Lung microvascular endothelial cell (primary cell): Measurements from ENCODE around the gene ZNF248. TPM values are rescaled to one million over a fixed set of nuclear protein-coding genes. Genes with fewer than 3 reads are reported as not detected.
"Not testable (repeated sequence)": the region's sequence is repeated elsewhere in the genome, so short reads cannot be mapped to it uniquely, and the experiment has no call there.

ENCODE experiments used
- DNase-seq, 2 donors: peaks; one replicate each; pipeline versions ENCODE4 v3.0.0 to v3.0.0-alpha.2; 2010; ENCODE audit warnings: low read depth in 2 of 2
- total RNA-seq: library from RNA; depleted of rRNA; stranded (reverse); fragments of >200 nt; gene quantifications from 2 replicates; pipeline ENCODE4 v1.2.1, GENCODE V29; 2014

The ZNF248 gene
- total RNA-seq, 1 donor from 2014 or later, result 5.6 TPM

DNA sequence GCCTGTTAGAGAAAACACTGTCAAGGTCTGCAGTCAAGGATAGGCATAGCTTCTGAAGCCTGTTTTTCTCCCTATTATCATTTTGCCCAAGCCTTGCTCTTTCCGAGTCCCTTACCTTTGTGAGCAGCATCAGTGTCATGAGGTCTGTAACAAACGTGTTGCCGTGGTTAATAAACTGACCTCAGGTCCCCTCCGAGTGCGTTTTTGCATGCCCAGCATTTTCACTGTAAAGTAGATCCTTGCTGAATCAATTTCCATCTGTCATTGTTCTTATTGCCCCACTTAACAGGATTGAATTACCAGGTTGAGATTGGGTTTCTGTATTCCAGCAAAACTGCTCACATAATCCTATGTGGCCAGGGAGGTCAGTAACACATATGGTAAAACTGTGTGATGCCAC is 110.3 kb downstream of the ZNF248 start:
- DNase-seq, result no peak

GRCh38 chr10:37741831-37742230 is 115.6 kb downstream of the ZNF248 start:
- DNase-seq, result no peak

- DNase-seq, result no peak
These were observed 118.2 kb downstream of the ZNF248 start for GRCh38 chr10:37739181-37739580.

DNA sequence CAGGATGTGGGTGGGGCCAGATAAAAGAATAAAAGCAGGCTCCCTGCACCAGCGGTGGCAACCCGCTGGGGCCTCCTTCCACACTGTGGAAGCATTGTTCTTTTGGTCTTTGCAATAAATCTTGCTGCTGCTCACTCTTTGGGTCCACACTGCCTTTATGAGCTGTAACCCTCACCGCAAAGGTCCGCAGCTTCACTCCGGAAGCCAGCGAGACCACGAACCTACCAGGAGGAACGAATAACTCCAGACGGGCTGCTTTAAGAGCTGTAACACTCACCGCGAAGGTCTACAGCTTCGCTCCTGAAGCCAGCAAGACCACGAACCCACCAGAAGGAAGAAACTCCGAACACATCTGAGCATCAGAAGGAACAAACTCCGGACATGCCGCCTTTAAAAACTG is 119.2 kb downstream of the ZNF248 start:
- not testable (repeated sequence) for DNase-seq

DNA sequence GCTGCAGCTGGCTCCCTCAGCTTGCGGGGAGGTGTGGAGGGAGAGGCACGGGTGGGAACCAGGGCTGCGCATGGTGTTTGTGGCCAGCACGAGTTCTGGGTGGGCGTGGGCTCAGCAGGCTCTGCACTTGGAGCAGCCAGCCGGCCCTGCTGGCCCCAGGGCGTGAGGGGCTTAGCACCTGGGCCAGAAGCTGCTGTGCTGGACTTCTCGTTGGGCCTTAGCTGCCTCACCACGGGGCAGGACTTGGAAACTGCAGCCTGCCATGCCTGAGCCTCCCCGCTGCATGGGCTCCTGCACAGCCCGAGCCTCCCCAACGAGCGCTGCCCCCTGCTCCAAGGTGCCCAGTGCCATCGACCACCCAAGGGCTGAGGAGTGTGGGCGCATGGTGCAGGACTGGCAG is 120.1 kb downstream of the ZNF248 start:
- no peak for DNase-seq

GRCh38 chr10:37736120-37736519 is 121.3 kb downstream of the ZNF248 start:
- no peak for DNase-seq

DNA sequence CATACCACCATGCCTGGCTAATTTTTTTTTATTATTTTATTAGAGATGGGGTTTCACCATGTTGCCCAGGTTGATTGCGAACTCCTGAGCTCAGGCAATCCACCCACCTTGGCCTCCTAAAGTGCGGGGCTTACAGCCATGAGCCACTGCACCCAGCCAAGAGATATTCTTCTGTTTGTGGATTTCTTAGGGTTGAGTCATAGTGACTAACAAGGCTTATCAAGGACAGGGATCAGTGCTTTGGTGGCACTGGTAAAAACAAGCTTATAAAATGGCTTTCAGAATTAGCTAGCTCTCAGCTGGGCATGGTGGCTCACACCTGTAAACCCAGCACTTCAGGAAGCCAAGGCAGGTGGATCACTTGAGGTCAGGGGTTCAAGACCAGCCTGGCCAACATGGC is 122.4 kb downstream of the ZNF248 start:
- DNase-seq, result no peak

Other genes starting within 250 kb of the ZNF248 start
- 3.3 and 6.0 TPM in 2 replicates for gene ZNF25, start 119.0 kb upstream of the ZNF248 start, total RNA-seq
- 9.4 and 22.0 TPM in 2 replicates for gene ZNF33A, start 153.1 kb upstream of the ZNF248 start, total RNA-seq
- 5.7 and 6.5 TPM in 2 replicates for gene ZNF37A, start 236.7 kb upstream of the ZNF248 start, total RNA-seq